ENCODE results near the gene LIPC. TPM values are rescaled to one million over a fixed set of nuclear protein-coding genes. Genes with fewer than 3 reads are reported as not detected.

LIPC gene
- total and polyA plus RNA-seq, 2 donors (not counting 3 experiments of a cell fraction or from before 2014, with no cell fraction given): not detected

- FAIRE-seq (no peak), DNase-seq (ENCODE audit: low read depth, low spot score) (no peak)
- Histone ChIP-seq H3K79me2 (ENCODE audit: control insufficient read depth, insufficient read depth, low read length) (no peaks in the 10 kb centered on the region), H3K27ac (ENCODE audit: insufficient read depth, low read depth, low read length) (no peak overlapping the region), H3K9me1 (replicated peaks; ENCODE audit: control insufficient read depth, extremely low read depth, insufficient read depth, low read length) (no peaks in the 10 kb centered on the region), H3K9me3 (replicated peaks; ENCODE audit: control insufficient read depth, insufficient read depth, low read length) (no peaks in the 10 kb centered on the region), H3K4me1 (ENCODE audit: control insufficient read depth, extremely low read depth, insufficient read depth, low read length) (no peaks in the 10 kb centered on the region), H2AFZ (ENCODE audit: low read depth, low read length) (no peak overlapping the region), H3K36me3 (ENCODE audit: control insufficient read depth in 2 of 2, extremely low read depth in 1 of 2, insufficient read depth in 2 of 2, low read length in 2 of 2) (peaks cover 0 to 5% of the 10 kb centered on the region in 2 experiments), H4K20me1 (replicated peaks; ENCODE audit: control insufficient read depth, extremely low read depth, insufficient read depth, low read length) (no peaks in the 10 kb centered on the region), H3K4me3 (replicated peaks in 1 of 3; ENCODE audit: insufficient read depth in 1 of 3, low read depth in 1 of 3, low read length in 3 of 3) (no peak overlapping the region), H3K4me2 (ENCODE audit: insufficient read depth, low read length) (no peak overlapping the region), H3K9ac (replicated peaks; ENCODE audit: extremely low read depth, insufficient read depth, low read length) (no peak overlapping the region), H3K27me3 (ENCODE audit: control insufficient read depth in 2 of 2, insufficient read depth in 2 of 2, low read length in 2 of 2) (no peaks in the 10 kb centered on the region)
- BruUV-seq (replicated peaks): no TSS peak
- CTCF ChIA-PET: no interaction called here
- TF ChIP-seq JUN (IDR thresholded peaks at IDR 0.05; ENCODE audit: borderline replicate concordance, insufficient read depth, insufficient read length, low read depth) (no peak), FOS (IDR thresholded peaks at IDR 0.05; ENCODE audit: borderline replicate concordance, insufficient read depth, low read length) (no peak), EZH2 (IDR thresholded peaks at IDR 0.05; ENCODE audit: borderline replicate concordance, low read depth, low read length, severe bottlenecking) (no peak), POLR2AphosphoS5 (IDR thresholded peaks at IDR 0.05; ENCODE audit: insufficient read depth, low read depth, low read length) (no peak), GATA2 (IDR thresholded peaks at IDR 0.05; ENCODE audit: insufficient read depth, insufficient read length, low read depth, low read length) (no peak), CTCF (IDR thresholded peaks at IDR 0.05; ENCODE audit: extremely low read depth in 1 of 2, insufficient read depth in 1 of 2, low read depth in 1 of 2, low read length in 2 of 2) (no peak), MYC (IDR thresholded peaks at IDR 0.05; ENCODE audit: low read depth, low read length) (no peak), POLR2A (IDR thresholded peaks at IDR 0.05; ENCODE audit: low read depth, low read length) (no peak)
- TF ChIP-seq, protein P1, sequence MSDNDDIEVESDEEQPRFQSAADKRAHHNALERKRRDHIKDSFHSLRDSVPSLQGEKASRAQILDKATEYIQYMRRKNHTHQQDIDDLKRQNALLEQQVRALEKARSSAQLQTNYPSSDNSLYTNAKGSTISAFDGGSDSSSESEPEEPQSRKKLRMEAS (IDR thresholded peaks at IDR 0.05; ENCODE audit: insufficient read depth, insufficient read length): no peak
- intact Hi-C loops (cut with micrococcal nuclease) (no loop called here), dilution Hi-C loops (cut with MboI; ENCODE audit: extremely low pct_ligation_motif_present, low sequenced_read_pairs) (no loop called here)
- POLR2A ChIA-PET: no interaction called here
Observed at GRCh38 chr15:58604455-58604923, 172.7 kb downstream of the LIPC start.

Data from endothelial cell of umbilical vein (primary cell).